Measurements from ENCODE around the gene TTC7B. TPM values are rescaled to one million over a fixed set of nuclear protein-coding genes. Genes with fewer than 3 reads are reported as not detected.

The TTC7B gene
- total RNA-seq, 1 experiment from 2014 or later: 40.9 TPM

- intact Hi-C loops (cut with micrococcal nuclease; ENCODE audit: unreplicated experiment) (no loop called here), in situ Hi-C loops (cut with HindIII; ENCODE audit: low pct_unique_long_range_greater_than_20kb, low sequenced_read_pairs) (no loop called here)
- BruUV-seq (replicated peaks): no TSS peak
- ChIA-PET POLR2A (no interaction called here), CTCF (no interaction called here)
- Histone ChIP-seq H3K36me3 (ENCODE audit: control insufficient read depth, insufficient read depth, low read length) (no peaks in the 10 kb centered on the region), H3K9me3 (ENCODE audit: control insufficient read depth, insufficient read depth, low read depth, low read length) (no peaks in the 10 kb centered on the region), H3K4me3 (ENCODE audit: low read depth in 2 of 2, low read length in 2 of 2) (no peak overlapping the region), H3K27ac (ENCODE audit: low read length) (no peak overlapping the region), H3K27me3 (ENCODE audit: control insufficient read depth, insufficient read depth, low read length) (no peaks in the 10 kb centered on the region), H3K4me1 (ENCODE audit: control insufficient read depth, insufficient read depth, low read length) (no peaks in the 10 kb centered on the region)
- ATAC-seq (no peak), DNase-seq (ENCODE audit: low read depth, low spot score) (no peak)
- TF ChIP-seq CTCF (IDR thresholded peaks at IDR 0.05) (no peak), POLR2AphosphoS5 (IDR thresholded peaks at IDR 0.05; ENCODE audit: low read depth, low read length) (no peak), TCF7L2 (IDR thresholded peaks at IDR 0.05; ENCODE audit: low read depth, low read length) (no peak), SIN3A (IDR thresholded peaks at IDR 0.05; ENCODE audit: borderline replicate concordance, insufficient read depth, low read depth, low read length) (no peak), REST (IDR thresholded peaks at IDR 0.05; ENCODE audit: insufficient read depth in 1 of 2, low read depth in 2 of 2, low read length in 1 of 2) (no peak)
These were observed 249.0 kb downstream of the TTC7B start for GRCh38 chr14:90567191-90567590.

GRCh38 chr14:90566481-90566880, 249.7 kb downstream of the TTC7B start:
- ATAC-seq: no peak
- in situ Hi-C loops (cut with HindIII; ENCODE audit: low pct_unique_long_range_greater_than_20kb, low sequenced_read_pairs) (no loop called here), intact Hi-C loops (cut with micrococcal nuclease; ENCODE audit: unreplicated experiment) (no loop called here)
- no peak overlapping the region for H3K4me3 ChIP-seq (ENCODE audit: low read depth in 2 of 2, low read length in 2 of 2)
- no peaks in the 10 kb centered on the region for H3K4me1 ChIP-seq (ENCODE audit: control insufficient read depth, insufficient read depth, low read length)
- POLR2A ChIA-PET: no interaction called here
- no TSS peak for BruUV-seq (replicated peaks)
- no peaks in the 10 kb centered on the region for H3K9me3 ChIP-seq (ENCODE audit: control insufficient read depth, insufficient read depth, low read depth, low read length)
- H3K27ac ChIP-seq (ENCODE audit: low read length): no peak overlapping the region
- no peak for TF ChIP-seq POLR2AphosphoS5 (IDR thresholded peaks at IDR 0.05; ENCODE audit: low read depth, low read length)
- no peak for TF ChIP-seq REST (IDR thresholded peaks at IDR 0.05; ENCODE audit: insufficient read depth in 1 of 2, low read depth in 2 of 2, low read length in 1 of 2)
- TF ChIP-seq CTCF (IDR thresholded peaks at IDR 0.05): no peak
- no peak for TF ChIP-seq TCF7L2 (IDR thresholded peaks at IDR 0.05; ENCODE audit: low read depth, low read length)
- no peak for TF ChIP-seq SIN3A (IDR thresholded peaks at IDR 0.05; ENCODE audit: borderline replicate concordance, insufficient read depth, low read depth, low read length)
- no peaks in the 10 kb centered on the region for H3K27me3 ChIP-seq (ENCODE audit: control insufficient read depth, insufficient read depth, low read length)
- no peaks in the 10 kb centered on the region for H3K36me3 ChIP-seq (ENCODE audit: control insufficient read depth, insufficient read depth, low read length)
- CTCF ChIA-PET: interaction anchor here (0.8 kb wide), 1 partner anchor 76 kb away, joined by 6 read pairs; no protein-coding TSS in a partner anchor
- no peak for DNase-seq (ENCODE audit: low read depth, low spot score)
